Activated naive CD8-positive, alpha-beta T cell treated with anti-CD3 and anti-CD28 coated beads for 36 hours (primary cell): ENCODE results near the gene NDUFC1. TPM values are rescaled to one million over a fixed set of nuclear protein-coding genes. Genes with fewer than 3 reads are reported as not detected.

Experiments used
- DNase-seq: peaks from one replicate; pipeline ENCODE4 v3.0.0; 2021
- H3K27ac Mint-ChIP-seq: one replicate; pipeline ENCODE4 v1.8.0; 2022; ENCODE audit warnings: mild to moderate bottlenecking, moderate library complexity, mixed read lengths
- H3K27me3 Mint-ChIP-seq: one replicate; pipeline ENCODE4 v1.8.0; 2022; ENCODE audit warnings: mild to moderate bottlenecking, mixed read lengths
- H3K36me3 Mint-ChIP-seq: one replicate; pipeline ENCODE4 v1.8.0; 2021; ENCODE audit warnings: mild to moderate bottlenecking, mixed read lengths
- H3K4me1 Mint-ChIP-seq: one replicate; pipeline ENCODE4 v1.8.0; 2021; ENCODE audit warnings: mixed read lengths
- H3K4me3 Mint-ChIP-seq: one replicate; pipeline ENCODE4 v1.8.0; 2022; ENCODE audit warnings: mild to moderate bottlenecking, moderate library complexity, mixed read lengths
- H3K9me3 Mint-ChIP-seq: one replicate; pipeline ENCODE4 v1.8.0; 2022; ENCODE audit warnings: mixed read lengths
- total RNA-seq, 2 experiments: library from RNA; stranded (reverse); gene quantifications; one replicate each; pipeline ENCODE4 v1.2.3, GENCODE V29; 2021

NDUFC1 gene
- total RNA-seq, 2 experiments from 2014 or later: 61.3 to 65.3 TPM

DNA sequence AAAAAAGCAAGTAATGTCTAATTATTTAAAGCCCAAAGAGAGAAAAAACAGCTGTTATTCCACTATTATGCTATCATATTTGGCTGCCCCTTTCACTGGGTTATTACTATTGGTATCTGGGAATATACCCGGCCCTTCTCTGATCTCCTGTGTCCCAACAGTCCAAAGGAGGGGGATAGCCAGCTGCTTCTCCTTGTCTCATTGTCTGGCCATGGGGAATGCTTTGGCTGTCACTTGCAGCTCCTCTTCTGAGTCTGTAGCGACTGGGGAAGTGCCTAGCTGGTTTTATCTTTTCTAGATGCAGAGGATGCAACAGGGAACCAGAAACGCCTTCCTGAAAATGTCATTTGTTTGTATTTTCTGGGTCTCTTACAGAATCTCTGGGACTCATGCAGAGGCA lies 56.1 kb downstream of the NDUFC1 start:
- no peaks in the 10 kb centered on the region for H3K27me3 Mint-ChIP-seq
- no peaks in the 10 kb centered on the region for H3K4me1 Mint-ChIP-seq
- DNase-seq: no peak
- H3K4me3 Mint-ChIP-seq: no peak overlapping the region
- H3K27ac Mint-ChIP-seq: peak overlapping the region; percentile 13
- no peaks in the 10 kb centered on the region for H3K9me3 Mint-ChIP-seq
- no peaks in the 10 kb centered on the region for H3K36me3 Mint-ChIP-seq

- Mint-ChIP-seq H3K9me3 (no peaks in the 10 kb centered on the region), H3K27ac (no peak overlapping the region)
Observed at GRCh38 chr4:139245590-139245989, 56.7 kb downstream of the NDUFC1 start.

DNA sequence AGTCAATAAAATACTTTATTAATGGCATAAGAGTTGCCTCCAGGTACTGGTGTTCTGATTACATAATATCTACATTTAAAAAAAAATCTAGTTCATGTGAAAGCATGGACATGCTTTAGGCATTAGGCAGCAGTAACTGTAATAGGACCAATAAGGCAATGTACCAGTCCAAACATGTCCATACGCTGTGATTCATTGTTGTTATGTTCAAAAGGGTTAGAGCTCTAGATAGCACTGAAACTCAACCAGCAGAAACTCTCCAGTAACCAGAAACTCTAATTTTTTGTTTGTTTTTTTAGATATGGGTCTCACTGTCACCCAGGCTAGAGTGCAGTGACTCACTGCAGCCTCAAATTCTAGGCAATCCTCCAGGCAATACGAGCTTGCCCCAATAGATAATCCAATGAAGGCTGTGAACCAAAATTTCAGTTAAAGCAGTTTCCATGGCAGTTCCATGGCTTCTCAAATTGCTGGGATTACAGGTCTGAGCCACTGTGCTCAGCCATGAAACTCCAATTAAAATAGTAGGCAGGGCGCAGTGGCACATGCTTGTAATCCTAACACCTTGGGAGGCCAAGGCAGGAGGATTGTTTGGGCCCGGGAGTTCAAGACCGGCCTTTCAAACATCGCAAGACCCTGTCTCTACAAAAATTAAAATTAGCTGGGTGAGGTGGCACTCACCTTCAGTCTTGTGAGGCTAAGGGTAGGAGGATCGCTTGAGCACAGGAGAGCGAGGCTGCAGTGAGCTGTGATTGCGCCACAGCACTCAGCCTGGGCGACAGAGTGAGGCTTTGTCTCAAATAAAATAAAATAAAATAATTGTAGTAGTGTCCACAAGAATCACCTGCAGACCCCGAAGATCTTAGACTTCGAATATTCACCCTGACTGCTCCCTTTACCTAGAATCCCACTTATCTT lies 58.6 kb downstream of the NDUFC1 start:
- H3K4me3 Mint-ChIP-seq: no peak overlapping the region
- no peak for DNase-seq
- no peaks in the 10 kb centered on the region for H3K4me1 Mint-ChIP-seq
- no peaks in the 10 kb centered on the region for H3K27me3 Mint-ChIP-seq
- H3K36me3 Mint-ChIP-seq: no peaks in the 10 kb centered on the region
- no peak overlapping the region for H3K27ac Mint-ChIP-seq
- peaks cover 7% of the 10 kb centered on the region for H3K9me3 Mint-ChIP-seq

More at GRCh38 chr4:139245590-139245989, 56.7 kb downstream of the NDUFC1 start:
- no peak for DNase-seq
- H3K27me3 Mint-ChIP-seq: no peaks in the 10 kb centered on the region
- no peaks in the 10 kb centered on the region for H3K36me3 Mint-ChIP-seq
- H3K4me3 Mint-ChIP-seq: no peak overlapping the region
- H3K4me1 Mint-ChIP-seq: no peaks in the 10 kb centered on the region

DNA sequence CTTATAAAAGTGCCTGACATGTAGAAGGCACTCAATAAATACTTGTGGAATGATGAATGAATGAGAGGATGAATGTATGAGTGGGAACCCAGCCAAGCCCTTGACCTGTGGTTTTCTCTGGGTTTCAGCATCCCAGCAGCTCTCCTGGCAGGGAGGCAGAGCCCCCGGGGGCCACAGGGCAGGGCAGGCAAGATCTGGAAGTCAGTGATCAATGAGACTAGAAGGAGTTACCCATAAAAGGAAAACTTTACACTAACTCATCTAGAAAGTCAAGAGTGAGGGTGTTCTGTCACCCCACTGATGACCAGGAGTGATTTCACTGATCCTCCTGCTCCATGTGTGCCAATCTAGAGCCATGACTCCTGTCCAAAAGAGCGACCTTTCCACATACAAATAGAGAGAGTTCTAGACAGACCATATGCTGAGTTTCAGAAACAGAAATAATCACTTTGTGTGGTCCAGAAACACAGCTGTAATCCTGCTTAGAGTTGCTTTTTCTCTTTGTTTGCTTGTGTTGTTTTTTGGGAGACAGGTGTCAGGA lies 59.7 kb downstream of the NDUFC1 start:
- Mint-ChIP-seq H3K27me3 (no peaks in the 10 kb centered on the region), H3K9me3 (peaks cover 7% of the 10 kb centered on the region), H3K4me1 (no peaks in the 10 kb centered on the region), H3K36me3 (no peaks in the 10 kb centered on the region), H3K4me3 (no peak overlapping the region), H3K27ac (no peak overlapping the region)
- no peak for DNase-seq

DNA sequence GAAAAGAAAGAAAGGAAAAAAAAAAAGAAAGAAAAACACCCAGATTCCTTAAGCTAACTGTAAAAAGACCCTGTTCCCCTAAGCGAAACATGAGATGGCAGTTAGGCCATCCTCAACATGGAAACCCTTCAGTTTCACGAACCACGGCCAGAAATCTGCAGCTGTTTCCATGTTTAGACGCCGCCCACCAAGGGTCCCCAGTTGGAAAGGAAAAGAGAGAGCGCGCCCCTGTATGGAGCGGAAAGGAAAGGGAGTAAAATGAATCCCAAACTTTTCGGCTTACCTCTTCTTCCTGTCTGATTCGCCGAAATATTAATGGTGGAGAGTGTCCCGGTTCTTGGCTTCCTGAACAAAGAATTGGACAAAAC lies 60.5 kb downstream of the NDUFC1 start:
- DNase-seq: no peak
- Mint-ChIP-seq H3K36me3 (no peaks in the 10 kb centered on the region), H3K9me3 (peaks cover 7% of the 10 kb centered on the region)

GRCh38 chr4:139241086-139241783 lies 61.0 kb downstream of the NDUFC1 start:
- DNase-seq: no peak
- Mint-ChIP-seq H3K27me3 (no peaks in the 10 kb centered on the region), H3K4me1 (no peaks in the 10 kb centered on the region), H3K9me3 (peaks cover 7% of the 10 kb centered on the region), H3K36me3 (no peaks in the 10 kb centered on the region), H3K4me3 (no peak overlapping the region), H3K27ac (no peak overlapping the region)

More for the DNA sequence above, 60.5 kb downstream of the NDUFC1 start:
- Mint-ChIP-seq H3K4me1 (no peaks in the 10 kb centered on the region), H3K27me3 (no peaks in the 10 kb centered on the region), H3K27ac (no peak overlapping the region), H3K4me3 (no peak overlapping the region)

Other genes starting within 250 kb of the NDUFC1 start
- 10 to 100 TPM; 23.4 TPM for gene ELF2, start 125.3 kb downstream of the NDUFC1 start, total RNA-seq
- gene MGARP, start 22.3 kb downstream of the NDUFC1 start, total RNA-seq: under 1 TPM; 0.19 to 0.38 TPM
- gene NAA15, start 972 bp downstream of the NDUFC1 start, total RNA-seq: 100 to 1,000 TPM; 120 to 131 TPM
- gene RAB33B, start 151.6 kb upstream of the NDUFC1 start, total RNA-seq: 1 to 10 TPM; 6.5 to 6.6 TPM